ENCODE data around the gene ACOT7.

- TF ChIP-seq POLR2A (IDR thresholded peaks at IDR 0.05): no peak
- no peak for TF ChIP-seq CTCF (IDR thresholded peaks at IDR 0.05)
- no peak for TF ChIP-seq POLR2AphosphoS5 (IDR thresholded peaks at IDR 0.05)
- no peak for TF ChIP-seq EP300 (IDR thresholded peaks at IDR 0.05)
These were observed 151.5 kb downstream of the ACOT7 start for GRCh38 chr1:6241887-6242740.
